ENCODE results near the gene RAB3C. TPM values are rescaled to one million over a fixed set of nuclear protein-coding genes. Genes with fewer than 3 reads are reported as not detected.
"Not testable (repeated sequence)": the region's sequence is repeated elsewhere in the genome, so short reads cannot be mapped to it uniquely, and the experiment has no call there.

Gene RAB3C
- 0.02 TPM in 1 of 2 replicates, not detected in the other for total RNA-seq (2014; rRNA removed; shearing (Covaris generic))

- DNase-seq (ENCODE audit: low read depth): peak; percentile 93
These were observed at the start of gene RAB3C for GRCh38 chr5:58582803-58583491. Gene RAB3C (plus strand): TSS chr5:58583075. CDS start chr5:58583209, 134 bp downstream.

GRCh38 chr5:58541935-58542334 is 40.9 kb upstream of the RAB3C start:
- DNase-seq (ENCODE audit: low read depth): not testable (repeated sequence)

GRCh38 chr5:58542709-58543108 is 40.2 kb upstream of the RAB3C start:
- no peak for DNase-seq (ENCODE audit: low read depth)

- DNase-seq (ENCODE audit: low read depth): no peak
These were observed 39.2 kb upstream of the RAB3C start for GRCh38 chr5:58543723-58544122.

DNA sequence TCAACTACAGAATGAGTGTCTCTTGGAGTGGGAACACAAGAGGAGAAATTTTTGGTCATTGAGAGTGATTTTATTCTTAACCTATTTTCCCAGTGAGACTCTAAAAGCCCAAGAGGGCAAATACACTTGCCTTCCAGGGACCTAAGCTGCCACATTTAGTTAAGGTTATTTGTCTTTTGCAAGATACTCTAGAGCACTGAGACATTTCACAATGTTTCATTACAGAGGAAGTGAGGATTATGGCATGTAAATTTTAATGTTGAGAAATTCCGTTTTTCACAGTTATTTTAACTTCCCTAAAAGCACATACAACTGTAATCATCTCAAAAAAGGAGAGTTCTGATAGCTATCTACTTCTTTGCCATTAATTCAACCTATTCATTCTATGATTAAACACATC is 38.7 kb upstream of the RAB3C start:
- DNase-seq (ENCODE audit: low read depth): no peak

DNA sequence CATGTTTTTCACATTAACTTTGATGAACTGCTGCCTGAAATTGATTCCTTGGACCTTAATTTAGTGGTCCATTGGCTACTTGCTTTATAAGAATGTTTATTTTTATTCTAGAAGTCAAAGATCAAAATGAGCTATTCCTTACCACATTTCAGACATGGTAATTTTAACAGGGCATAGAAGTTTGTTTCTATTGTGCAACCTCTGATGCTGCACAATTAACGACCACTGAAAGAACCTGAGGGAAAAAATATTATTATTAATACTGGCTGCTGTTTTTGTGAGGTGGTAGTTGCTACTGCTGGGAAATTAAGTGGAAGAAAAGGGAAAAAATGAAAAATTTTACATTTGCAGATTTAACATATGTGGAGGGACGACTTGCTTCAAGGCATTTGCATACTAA is 37.9 kb upstream of the RAB3C start:
- no peak for DNase-seq (ENCODE audit: low read depth)

DNA sequence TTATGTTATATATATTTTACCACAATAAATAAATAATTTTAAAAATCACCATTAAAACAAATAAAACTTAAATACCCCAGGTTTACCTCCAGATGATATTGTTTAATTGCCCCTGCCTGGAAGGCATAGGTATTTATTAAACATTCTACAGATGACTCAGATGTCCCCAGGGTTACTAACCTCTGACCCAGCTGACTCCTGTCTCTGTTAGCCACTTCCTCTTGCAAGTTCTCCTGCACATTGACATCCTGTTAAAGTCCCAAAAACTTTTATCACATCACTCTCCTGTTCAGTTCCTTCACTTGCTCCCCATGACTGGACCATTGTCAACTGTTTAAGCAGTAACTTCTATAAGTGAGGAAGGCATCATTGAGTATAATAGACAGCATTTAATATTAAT is 37.0 kb upstream of the RAB3C start:
- DNase-seq (ENCODE audit: low read depth): peak; percentile 4

DNA sequence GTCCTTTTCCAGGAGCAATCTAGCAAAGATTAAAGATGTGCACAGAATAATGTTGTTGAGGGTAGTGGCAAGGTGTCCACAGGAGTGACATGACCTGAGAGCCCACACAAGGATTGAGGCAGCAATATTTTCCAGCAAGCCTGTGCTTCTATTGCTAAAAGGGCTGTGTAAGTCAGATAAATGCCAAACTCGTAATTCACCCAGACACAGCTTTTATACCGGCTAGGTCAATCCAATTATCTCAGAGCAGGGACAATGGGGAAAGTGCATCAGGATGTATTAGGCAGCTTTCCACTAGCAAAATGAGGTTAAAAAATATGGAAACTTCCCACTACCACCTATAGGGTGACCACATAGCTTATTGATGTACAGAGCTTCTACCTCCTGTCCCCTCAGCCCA is 34.8 kb upstream of the RAB3C start:
- no peak for DNase-seq (ENCODE audit: low read depth)

DNA sequence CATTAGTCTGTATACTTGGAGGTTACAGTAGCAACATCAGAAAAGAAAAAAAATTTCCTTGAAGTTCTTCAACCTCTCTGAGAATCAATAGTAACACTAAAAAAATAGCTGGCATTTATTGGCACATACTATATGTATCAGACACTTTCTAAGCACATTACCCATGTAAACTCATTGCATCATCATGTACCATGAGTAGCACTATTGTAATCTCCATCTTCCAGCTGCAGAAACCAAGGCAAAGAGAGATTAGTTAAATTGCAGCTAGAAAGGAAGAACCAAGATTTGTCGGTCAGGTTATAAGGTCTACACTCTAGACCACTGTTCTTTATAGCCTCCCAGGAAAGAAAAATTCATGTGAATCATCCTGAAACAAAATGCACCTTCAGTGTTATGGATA is 31.4 kb upstream of the RAB3C start:
- DNase-seq (ENCODE audit: low read depth): no peak

DNA sequence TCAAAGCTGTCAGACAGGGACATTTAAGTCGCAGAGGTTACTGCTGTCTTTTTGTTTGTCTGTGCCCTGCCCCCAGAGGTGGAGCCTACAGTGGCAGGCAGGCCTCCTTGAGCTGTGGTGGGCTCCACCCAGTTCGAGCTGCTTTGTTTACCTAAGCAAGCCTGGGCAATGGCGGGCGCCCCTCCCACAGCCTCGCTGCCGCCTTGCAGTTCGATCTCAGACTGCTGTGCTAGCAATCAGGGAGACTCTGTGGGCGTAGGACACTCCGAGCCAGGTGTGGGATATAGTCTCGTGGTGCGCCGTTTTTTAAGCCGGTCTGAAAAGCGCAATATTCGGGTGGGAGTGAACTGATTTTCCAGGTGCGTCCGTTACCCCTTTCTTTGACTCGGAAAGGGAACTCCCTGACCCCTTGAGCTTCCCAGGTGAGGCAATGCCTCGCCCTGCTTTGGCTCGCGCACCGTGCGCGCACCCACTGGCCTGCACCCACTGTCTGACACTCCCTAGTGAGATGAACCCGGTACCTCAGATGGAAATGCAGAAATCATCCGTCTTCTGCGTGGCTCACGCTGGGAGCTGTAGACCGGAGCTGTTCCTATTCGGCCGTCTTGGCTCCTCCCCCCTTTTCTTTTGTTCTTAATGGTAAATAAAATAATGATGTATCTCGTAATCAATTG is 25.1 kb upstream of the RAB3C start:
- DNase-seq (ENCODE audit: low read depth): not testable (repeated sequence)

DNA sequence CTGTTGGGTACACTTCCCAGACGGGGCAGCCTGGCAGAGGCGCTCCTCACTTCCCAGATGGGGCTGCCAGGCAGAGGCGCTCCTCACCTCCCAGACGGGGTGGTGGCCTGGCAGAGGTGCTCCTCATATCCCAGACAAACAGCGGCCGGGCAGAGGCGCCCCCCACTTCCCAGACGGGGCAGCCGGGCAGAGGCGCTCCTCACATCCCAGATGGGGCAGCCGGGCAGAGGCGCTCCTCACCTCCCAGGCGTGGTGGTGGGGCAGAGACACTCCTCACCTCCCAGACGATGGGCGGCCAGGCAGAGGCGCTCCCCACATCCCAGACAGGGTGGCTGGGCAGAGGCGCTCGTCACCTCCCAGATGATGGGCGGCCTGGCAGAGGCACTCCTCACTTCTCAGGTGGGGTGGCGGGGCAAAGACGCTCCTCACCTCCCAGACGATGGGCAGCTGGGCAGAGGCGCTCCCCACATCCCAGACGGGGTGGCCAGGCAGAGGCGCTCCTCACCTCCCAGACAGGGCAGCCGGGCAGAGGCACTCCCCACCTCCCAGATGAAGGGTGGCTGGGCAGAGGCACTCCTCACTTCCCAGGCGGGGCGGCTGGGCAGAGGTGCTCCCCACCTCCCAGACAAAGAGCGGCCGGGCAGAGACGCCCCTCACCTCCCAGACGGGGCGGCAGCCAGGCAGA is 19.7 kb upstream of the RAB3C start:
- DNase-seq (ENCODE audit: low read depth): not testable (repeated sequence)

- DNase-seq (ENCODE audit: low read depth): not testable (repeated sequence)
These were observed 18.6 kb upstream of the RAB3C start for GRCh38 chr5:58564043-58564832.

DNA sequence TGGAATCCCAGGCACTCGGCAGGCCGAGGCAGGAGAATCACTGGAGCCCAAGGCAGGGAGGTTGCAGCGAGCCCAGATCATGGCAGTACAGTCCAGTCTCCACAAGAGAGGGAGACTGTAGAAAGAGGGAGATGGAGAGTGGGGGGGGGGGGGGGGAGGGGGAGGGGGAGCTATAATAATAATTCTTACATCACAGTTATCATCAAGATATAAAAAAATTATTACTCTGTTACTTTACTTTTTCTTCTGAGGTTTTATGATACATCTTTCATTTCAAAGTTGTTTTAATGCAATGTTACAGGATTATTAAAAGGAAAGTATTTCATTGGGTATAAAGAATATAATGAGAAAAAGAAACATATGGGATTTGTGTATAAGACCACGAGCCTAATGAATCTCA is 17.8 kb upstream of the RAB3C start:
- no peak for DNase-seq (ENCODE audit: low read depth)

GRCh38 chr5:58571501-58571900 is 11.4 kb upstream of the RAB3C start:
- DNase-seq (ENCODE audit: low read depth): no peak

- DNase-seq (ENCODE audit: low read depth): not testable (repeated sequence)
These were observed 9.9 kb upstream of the RAB3C start for GRCh38 chr5:58572973-58573372.

GRCh38 chr5:58579781-58580180 is 3.1 kb upstream of the RAB3C start:
- no peak for DNase-seq (ENCODE audit: low read depth)

GRCh38 chr5:58582019-58582802 is 664 bp upstream of the RAB3C start:
- DNase-seq (ENCODE audit: low read depth): peak; percentile 7

DNA sequence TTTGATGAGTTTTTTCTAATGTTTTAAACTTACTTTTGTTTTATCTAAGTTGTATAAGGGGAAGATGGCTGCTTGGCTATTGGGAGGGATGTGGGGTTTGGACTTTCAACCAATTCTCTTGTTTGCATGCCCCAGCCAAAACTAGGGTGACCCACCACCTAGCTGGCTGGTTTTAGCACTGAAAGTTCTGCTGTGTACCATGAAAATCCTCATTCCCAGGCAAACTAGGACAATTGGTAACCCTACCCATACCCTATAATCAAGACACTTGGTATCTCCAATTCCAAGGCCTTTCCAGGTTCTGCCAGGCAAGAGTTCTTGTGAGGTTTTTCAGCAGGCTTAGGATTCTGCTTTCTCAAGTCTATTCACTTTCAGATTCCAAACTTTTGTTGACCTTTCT is 13.1 kb downstream of the RAB3C start:
- no peak for DNase-seq (ENCODE audit: low read depth)

- DNase-seq (ENCODE audit: low read depth): no peak
These were observed 15.6 kb downstream of the RAB3C start for GRCh38 chr5:58598440-58598839.

DNA sequence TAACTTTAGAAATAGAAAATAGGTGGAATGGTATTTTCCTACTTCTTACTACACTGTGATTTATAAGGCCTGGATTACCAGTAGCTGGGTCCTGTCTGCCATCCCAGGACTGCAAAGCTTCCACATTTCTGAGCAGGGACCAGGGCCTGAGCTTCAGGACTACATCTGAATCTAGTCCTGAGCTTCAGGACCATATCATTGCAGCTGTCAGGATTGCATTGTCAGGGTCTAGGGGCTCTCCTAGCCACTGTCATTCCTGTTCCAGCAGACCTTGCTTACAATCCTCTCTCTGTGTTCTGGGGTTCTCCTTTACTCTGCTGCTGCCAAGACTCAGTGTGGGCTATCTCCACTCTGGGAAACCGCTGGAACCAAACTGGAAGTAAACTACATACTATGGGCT is 16.3 kb downstream of the RAB3C start:
- DNase-seq (ENCODE audit: low read depth): no peak

- DNase-seq (ENCODE audit: low read depth): not testable (repeated sequence)
These were observed 17.7 kb downstream of the RAB3C start for GRCh38 chr5:58600613-58601012.

Data from M059J (cell line).